Measurements from ENCODE around the gene FAM171A2.

DNA sequence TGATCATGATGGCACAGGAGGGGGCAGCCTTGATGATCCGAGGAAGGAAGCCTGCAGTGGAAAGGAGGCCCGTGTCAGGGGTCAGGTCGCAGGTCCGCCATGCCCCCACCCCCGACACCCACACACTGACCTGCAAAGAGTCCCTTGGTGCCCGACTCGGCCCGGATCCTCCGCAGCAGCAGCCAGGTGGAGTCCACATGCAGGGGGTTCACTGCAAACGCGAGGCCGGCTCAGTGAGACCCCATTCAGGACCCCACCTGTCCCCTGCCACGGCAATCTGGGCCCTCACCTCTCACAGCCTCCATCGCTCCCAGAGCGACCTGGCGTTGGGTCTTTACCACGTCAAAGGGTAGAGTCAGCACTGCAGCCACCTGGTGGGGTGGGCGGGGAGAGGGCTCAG lies 43.6 kb downstream of the FAM171A2 start:
- TF ChIP-seq POLR2A (IDR thresholded peaks at IDR 0.05; ENCODE audit: low read depth): no peak
- TF ChIP-seq, protein P1, sequence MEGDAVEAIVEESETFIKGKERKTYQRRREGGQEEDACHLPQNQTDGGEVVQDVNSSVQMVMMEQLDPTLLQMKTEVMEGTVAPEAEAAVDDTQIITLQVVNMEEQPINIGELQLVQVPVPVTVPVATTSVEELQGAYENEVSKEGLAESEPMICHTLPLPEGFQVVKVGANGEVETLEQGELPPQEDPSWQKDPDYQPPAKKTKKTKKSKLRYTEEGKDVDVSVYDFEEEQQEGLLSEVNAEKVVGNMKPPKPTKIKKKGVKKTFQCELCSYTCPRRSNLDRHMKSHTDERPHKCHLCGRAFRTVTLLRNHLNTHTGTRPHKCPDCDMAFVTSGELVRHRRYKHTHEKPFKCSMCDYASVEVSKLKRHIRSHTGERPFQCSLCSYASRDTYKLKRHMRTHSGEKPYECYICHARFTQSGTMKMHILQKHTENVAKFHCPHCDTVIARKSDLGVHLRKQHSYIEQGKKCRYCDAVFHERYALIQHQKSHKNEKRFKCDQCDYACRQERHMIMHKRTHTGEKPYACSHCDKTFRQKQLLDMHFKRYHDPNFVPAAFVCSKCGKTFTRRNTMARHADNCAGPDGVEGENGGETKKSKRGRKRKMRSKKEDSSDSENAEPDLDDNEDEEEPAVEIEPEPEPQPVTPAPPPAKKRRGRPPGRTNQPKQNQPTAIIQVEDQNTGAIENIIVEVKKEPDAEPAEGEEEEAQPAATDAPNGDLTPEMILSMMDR (IDR thresholded peaks at IDR 0.05): no peak

All from esophagus muscularis mucosa (tissue), 3 donors.